HepG2 (cell line): Measurements from ENCODE around the gene RPL19. TPM values are rescaled to one million over a fixed set of nuclear protein-coding genes. Genes with fewer than 3 reads are reported as not detected.

Source experiments
- ARID3A ChIP-seq: IDR thresholded peaks from 2 replicates; pipeline ENCODE4 v1.6.1; 2012; ENCODE audit warnings: low read depth, low read length, improper control_type of control experiment
- HCFC1 ChIP-seq: fragments of 150-350 bp; IDR thresholded peaks from 2 replicates; pipeline ENCODE4 v1.6.1; 2014; ENCODE audit warnings: low read depth, low read length
- IKZF5 ChIP-seq: IDR thresholded peaks from 2 replicates; pipeline ENCODE4 v1.6.1; 2018; ENCODE audit warnings: missing genetic modification reagents, mild to moderate bottlenecking, missing compliant biosample characterization
- NFIB ChIP-seq: sonication (generic); formaldehyde crosslinking; IDR thresholded peaks from 2 replicates; pipeline ENCODE4 v1.9.0; 2021; ENCODE audit warnings: missing genetic modification reagents, mild to moderate bottlenecking, borderline replicate concordance
- RNF219 ChIP-seq: sonication (generic); formaldehyde crosslinking; IDR thresholded peaks from 2 replicates; pipeline ENCODE4 v1.5.0; 2020; ENCODE audit warnings: mild to moderate bottlenecking, missing genetic modification reagents
- SNRNP70 ChIP-seq: fragments of 200-400 bp; formaldehyde crosslinking; IDR thresholded peaks from 2 replicates; pipeline ENCODE4 v1.6.1; 2017; ENCODE audit warnings: mild to moderate bottlenecking, low read depth, low read length, moderate library complexity
- THAP9 ChIP-seq: sonication (generic); formaldehyde crosslinking; IDR thresholded peaks from 2 replicates; pipeline ENCODE4; 2020; ENCODE audit warnings: missing genetic modification reagents, mild to moderate bottlenecking, borderline replicate concordance
- U2AF2 ChIP-seq: fragments of 200-400 bp; formaldehyde crosslinking; IDR thresholded peaks from 2 replicates; pipeline ENCODE4 v1.6.1; 2017; ENCODE audit warnings: low read depth, mild to moderate bottlenecking, low read length
- ZBTB3 ChIP-seq: sonication (generic); formaldehyde crosslinking; IDR thresholded peaks from 2 replicates; pipeline ENCODE4 v1.4.0; 2020; ENCODE audit warnings: low read depth, mild to moderate bottlenecking, moderate library complexity, missing genetic modification reagents, borderline replicate concordance
- ZBTB46 ChIP-seq: sonication (generic); formaldehyde crosslinking; IDR thresholded peaks from 2 replicates; pipeline ENCODE4 v1.4.0; 2020; ENCODE audit warnings: mild to moderate bottlenecking, missing genetic modification reagents, borderline replicate concordance
- ZNF160 ChIP-seq: sonication (generic); formaldehyde crosslinking; IDR thresholded peaks from 2 replicates; pipeline ENCODE4 v1.8.0; 2022; ENCODE audit warnings: mild to moderate bottlenecking, inconsistent platforms, missing genetic modification reagents
- ZNF576 ChIP-seq: sonication (generic); formaldehyde crosslinking; IDR thresholded peaks from 2 replicates; pipeline ENCODE4 v1.4.0; 2020; ENCODE audit warnings: mild to moderate bottlenecking, missing genetic modification reagents
- ZNF598 ChIP-seq: sonication (generic); formaldehyde crosslinking; IDR thresholded peaks from 2 replicates; pipeline ENCODE4 v1.5.1; 2020; ENCODE audit warnings: mild to moderate bottlenecking, missing genetic modification reagents, borderline replicate concordance
- ZNF607 ChIP-seq: sonication (generic); formaldehyde crosslinking; IDR thresholded peaks from 2 replicates; pipeline ENCODE4 v1.5.1; 2020; ENCODE audit warnings: missing genetic modification reagents, mild to moderate bottlenecking, borderline replicate concordance
- ZNF639 ChIP-seq: conservative IDR thresholded peaks from 2 replicates; pipeline ENCODE4 v1.6.1; 2018; ENCODE audit warnings: missing genetic modification reagents
- polyA plus RNA-seq, 8 experiments: library from polyadenylated mRNA; depleted of rRNA in 3 of 8; stranded (reverse) in 7 of 8; unstranded in 1 of 8; fragments of >200 nt; fragmentation: Illumina TruSeq in 4 of 8; extraction: Trizol in 4 of 8; gene quantifications; 2 replicates each; pipeline versions ENCODE4 v1.2.1 to v1.2.3, GENCODE V29; 2011 to 2016; ENCODE audit warnings: low read depth in 4 of 8, missing spikeins in 1 of 8, mixed read lengths in 1 of 8; ENCODE audit not compliant: insufficient read depth in 1 of 8
- total RNA-seq, 5 experiments: library from RNA; depleted of rRNA; stranded (reverse); fragments of >200 nt; fragmentation: Illumina TruSeq; extraction: Trizol; gene quantifications; 2 replicates each; pipeline ENCODE4 v1.2.3, GENCODE V29; 2016; ENCODE audit warnings: low read depth in 1 of 5

The RPL19 gene
- total and polyA plus RNA-seq, 2 of the 13 experiments (the other 11 are each of a cell fraction or from before 2014, with no cell fraction given): 2,522 to 2,768 TPM

- peak; percentile 45; the same call in 1 of the 2 replicates for TF ChIP-seq ZNF160 (CRISPR knock-in tag)
- TF ChIP-seq IKZF5 (CRISPR knock-in tag): peak; percentile 67
- no peak; the same call in 1 of the 2 replicates for TF ChIP-seq ARID3A
- no peak; the same call in 1 of the 2 replicates for TF ChIP-seq ZNF639 (CRISPR knock-in tag)
- TF ChIP-seq ZNF607 (CRISPR knock-in tag): peak; percentile 11; the same call in 1 of the 2 replicates
- TF ChIP-seq RNF219 (CRISPR knock-in tag): peak; percentile 35; the same call in 1 of the 2 replicates
- TF ChIP-seq ZNF576 (CRISPR knock-in tag): 0 out of 2 replicates have a peak, but pooled peaks have one; percentile 53
- TF ChIP-seq ZBTB3 (CRISPR knock-in tag): no peak
- peak; percentile 91 for TF ChIP-seq U2AF2
- TF ChIP-seq THAP9 (CRISPR knock-in tag): peak; percentile 84; the same call in 1 of the 2 replicates
- TF ChIP-seq HCFC1: 0 out of 2 replicates have a peak, but pooled peaks have one; percentile 2
- TF ChIP-seq SNRNP70: no peak
- TF ChIP-seq ZBTB46: no peak; the same call in 1 of the 2 replicates
- no peak for TF ChIP-seq NFIB (CRISPR knock-in tag)
- TF ChIP-seq ZNF598 (CRISPR knock-in tag): no peak; the same call in 1 of the 2 replicates
Measured at GRCh38 chr17:39200070-39200879, at the start of gene RPL19 (continued).
